CD4-positive, alpha-beta T cell treated with Interleukin-2 at 100 ng/mL for 4 hours (primary cell): ENCODE results near the gene RARRES2.

Experiments
- DNase-seq: peaks from one replicate; pipeline ENCODE4 v3.0.0-alpha.2; 2020; ENCODE audit warnings: low spot score

Gene RARRES2

DNA sequence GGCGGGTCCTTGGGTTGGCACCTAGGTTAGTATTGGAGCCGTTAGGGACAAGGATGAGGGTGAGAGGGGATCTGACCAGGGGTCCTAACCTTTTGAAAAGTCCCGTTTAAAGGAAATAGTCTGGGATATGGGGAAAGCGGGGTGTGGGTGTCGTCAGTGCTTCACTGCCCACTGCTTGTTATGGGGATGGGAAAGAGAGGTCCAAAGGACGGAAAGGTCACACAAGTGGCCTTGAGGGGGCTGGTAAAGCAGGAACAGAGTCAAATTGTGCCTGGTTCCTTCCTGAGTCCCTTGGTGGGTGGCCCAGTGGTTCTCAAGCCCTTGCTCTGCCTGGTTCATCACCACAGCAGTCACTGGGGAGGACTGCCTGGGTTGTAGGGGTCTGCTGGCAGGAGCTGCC is 35.1 kb upstream of the RARRES2 start:
- no peak for DNase-seq

DNA sequence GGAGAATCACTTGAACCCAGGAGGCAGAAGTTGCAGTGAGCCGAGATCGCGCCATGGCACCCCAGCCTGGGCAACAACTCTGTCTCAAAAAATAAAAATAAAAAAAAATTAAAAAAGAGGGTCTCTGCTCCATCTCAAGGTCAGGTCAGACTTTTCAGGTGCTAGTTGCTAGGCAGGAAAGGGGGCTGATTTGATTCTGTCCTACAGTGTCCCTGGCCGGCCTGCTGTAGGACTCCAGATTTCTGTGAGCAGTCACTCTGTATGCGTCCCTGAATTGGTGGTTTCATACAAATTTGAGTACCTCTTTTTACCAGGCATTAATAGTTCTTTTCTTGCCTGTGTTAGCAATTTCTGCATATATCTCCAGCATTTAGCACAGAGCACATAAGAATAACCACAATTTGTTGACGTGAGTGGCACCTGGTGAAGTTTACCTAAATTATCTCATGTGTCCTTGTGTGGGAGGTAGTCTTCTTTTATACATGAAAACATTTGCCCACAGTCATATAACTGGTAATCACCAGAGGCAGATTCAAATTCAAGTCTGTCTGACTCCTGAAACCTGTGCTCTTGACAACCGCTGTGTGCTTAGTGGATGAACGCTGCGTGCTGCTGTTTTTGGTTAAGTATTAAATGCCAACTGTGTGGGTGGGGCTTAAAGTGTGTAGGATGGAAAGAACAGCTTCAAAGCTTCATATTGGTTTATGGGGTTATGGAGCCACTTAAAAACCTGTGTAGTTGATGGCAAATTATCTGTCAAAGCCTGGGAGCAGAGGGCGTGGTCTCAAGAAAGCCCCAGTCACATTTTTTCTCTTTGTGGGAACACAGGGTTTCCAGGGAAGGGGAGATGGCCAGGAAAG is 34.5 kb upstream of the RARRES2 start:
- peak; percentile 49 for DNase-seq

DNA sequence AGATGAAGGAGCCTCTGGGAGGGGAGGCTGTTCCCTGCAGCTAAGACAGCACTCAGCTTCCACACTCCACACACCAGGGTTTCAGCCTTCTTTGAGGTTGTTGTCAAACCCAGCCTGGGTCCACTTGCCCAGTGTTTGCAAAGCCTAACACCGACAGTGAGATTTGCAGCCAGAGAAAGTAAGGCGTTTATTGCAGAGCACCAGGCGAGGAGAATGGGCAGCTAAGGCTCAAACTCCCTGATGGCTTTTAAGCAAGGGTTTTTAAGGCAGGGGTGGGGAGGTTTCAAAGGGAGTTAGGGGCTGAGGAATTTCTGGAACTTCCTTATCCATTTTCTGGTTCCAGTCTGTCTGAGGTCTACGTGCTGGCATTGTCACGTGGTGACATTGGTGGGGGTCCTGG is 33.0 kb upstream of the RARRES2 start:
- no peak for DNase-seq

DNA sequence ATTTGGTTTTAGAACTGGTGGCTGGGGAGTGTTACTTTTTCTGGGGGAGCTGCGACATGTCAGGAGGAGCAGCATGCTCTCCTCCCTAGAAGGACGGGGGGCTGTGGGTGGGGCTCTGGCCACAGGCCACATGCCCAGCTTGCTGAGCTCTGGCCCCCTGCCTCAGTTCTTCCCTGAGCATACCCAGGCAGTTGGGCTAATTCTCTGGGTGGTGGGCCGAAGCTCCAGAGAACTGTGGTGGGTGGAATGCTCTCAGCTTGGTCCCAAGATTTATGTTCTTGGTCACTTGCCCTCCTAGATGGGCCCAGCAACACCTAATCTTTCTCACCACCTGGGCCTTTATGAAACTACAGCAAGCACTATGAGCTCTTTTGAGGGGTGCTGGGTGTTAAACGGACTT is 32.6 kb upstream of the RARRES2 start:
- no peak for DNase-seq

DNA sequence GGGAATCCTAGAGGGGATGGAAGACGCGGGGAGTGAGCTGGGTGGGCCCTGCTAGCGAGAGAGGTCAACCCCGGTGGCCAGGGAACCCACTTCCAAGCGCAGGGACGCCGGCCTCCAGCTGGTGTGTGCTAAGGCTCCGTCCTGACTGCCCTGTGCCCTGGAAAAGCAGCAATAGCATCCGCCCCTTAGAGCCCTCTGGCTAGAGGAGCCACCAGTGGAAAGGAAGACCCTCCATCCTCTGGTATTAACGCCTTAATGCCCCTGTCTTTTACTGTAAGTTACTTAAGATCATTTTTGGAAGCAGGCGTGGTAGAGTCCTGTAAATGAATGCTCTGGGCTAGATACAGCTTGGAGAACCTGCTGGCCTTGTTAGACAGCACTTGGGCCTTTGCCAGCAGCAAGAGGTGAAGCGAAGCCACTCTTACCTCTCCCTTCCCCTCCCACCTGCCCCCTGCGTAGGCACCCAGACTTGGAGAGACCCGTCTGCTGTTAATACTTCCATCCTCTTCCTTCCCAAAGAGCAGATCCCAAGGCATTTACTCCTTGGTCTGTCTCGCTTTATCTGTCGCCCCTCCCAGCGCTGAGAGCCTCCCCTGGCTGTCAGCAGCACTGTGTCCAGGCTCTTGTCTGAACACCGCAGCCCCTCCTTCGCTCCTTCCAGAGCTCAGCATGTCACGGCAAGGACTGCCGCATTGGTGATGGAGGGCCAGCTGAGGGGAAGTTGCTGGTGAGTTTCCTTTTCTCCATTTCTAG is 31.8 kb upstream of the RARRES2 start:
- DNase-seq: no peak

DNA sequence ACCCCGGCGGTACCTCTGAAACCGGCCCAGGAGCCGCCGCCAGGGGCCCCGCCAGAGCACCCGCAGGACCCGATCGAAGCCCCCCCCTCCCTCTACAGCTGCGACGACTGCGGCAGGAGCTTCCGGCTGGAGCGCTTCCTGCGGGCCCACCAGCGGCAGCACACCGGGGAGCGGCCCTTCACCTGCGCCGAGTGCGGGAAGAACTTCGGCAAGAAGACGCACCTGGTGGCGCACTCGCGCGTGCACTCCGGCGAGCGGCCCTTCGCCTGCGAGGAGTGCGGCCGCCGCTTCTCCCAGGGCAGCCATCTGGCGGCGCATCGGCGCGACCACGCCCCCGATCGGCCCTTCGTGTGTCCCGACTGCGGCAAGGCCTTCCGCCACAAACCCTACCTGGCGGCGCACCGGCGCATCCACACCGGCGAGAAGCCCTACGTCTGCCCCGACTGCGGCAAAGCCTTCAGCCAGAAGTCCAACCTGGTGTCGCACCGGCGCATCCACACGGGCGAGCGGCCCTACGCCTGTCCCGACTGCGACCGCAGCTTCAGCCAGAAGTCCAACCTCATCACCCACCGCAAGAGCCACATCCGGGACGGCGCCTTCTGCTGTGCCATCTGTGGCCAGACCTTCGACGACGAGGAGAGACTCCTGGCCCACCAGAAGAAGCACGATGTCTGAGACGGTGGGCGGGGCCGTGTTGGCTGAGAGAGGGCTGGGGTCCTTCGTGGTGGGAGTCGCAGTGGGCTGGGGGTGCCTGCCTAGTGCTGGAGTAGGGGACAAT is 31.0 kb upstream of the RARRES2 start:
- DNase-seq: no peak

DNA sequence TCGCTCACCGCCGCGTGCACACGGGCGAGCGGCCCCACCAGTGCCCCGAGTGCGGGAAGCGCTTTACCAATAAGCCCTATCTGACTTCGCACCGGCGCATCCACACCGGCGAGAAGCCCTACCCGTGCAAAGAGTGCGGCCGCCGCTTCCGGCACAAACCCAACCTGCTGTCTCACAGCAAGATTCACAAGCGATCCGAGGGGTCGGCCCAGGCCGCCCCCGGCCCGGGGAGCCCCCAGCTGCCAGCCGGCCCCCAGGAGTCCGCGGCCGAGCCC is 30.5 kb upstream of the RARRES2 start:
- DNase-seq: no peak

DNA sequence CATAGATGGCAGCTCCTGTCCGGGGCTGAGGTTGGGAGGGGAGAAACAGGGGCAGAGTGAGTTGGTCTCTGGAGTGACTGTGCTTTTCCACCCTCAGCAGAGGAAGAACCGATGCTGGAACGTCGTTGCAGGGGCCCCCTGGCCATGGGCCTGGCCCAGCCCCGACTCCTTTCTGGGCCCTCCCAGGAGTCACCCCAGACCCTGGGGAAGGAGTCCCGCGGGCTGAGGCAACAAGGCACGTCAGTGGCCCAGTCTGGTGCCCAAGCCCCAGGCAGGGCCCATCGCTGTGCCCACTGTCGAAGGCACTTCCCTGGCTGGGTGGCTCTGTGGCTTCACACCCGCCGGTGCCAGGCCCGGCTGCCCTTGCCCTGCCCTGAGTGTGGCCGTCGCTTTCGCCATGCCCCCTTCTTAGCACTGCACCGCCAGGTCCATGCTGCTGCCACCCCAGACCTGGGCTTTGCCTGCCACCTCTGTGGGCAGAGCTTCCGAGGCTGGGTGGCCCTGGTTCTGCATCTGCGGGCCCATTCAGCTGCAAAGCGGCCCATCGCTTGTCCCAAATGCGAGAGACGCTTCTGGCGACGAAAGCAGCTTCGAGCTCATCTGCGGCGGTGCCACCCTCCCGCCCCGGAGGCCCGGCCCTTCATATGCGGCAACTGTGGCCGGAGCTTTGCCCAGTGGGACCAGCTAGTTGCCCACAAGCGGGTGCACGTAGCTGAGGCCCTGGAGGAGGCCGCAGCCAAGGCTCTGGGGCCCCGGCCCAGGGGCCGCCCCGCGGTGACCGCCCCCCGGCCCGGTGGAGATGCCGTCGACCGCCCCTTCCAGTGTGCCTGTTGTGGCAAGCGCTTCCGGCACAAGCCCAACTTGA is 29.9 kb upstream of the RARRES2 start:
- no peak for DNase-seq

DNA sequence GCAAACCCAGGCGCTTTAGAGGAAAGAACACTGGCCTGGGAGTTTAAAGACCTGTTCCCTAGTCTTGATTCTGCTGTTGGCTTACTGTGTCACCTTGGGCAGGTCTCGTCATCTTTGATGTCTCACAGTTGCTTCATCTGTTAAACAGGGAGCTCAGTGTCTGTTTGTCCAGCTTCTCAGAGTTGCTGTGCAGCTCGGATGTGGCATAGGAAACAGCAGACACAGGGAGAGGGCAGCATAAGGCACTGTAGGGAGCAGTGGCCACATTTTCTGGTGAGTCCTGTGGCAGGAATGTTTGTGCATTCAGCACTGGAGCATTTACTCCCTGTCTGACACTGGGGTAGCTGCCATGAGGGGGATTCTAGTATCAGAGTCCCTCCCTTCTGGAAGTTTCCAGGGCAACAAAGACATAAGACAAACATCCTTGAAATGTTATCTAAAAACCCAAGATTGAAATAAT is 29.2 kb upstream of the RARRES2 start:
- DNase-seq: no peak

DNA sequence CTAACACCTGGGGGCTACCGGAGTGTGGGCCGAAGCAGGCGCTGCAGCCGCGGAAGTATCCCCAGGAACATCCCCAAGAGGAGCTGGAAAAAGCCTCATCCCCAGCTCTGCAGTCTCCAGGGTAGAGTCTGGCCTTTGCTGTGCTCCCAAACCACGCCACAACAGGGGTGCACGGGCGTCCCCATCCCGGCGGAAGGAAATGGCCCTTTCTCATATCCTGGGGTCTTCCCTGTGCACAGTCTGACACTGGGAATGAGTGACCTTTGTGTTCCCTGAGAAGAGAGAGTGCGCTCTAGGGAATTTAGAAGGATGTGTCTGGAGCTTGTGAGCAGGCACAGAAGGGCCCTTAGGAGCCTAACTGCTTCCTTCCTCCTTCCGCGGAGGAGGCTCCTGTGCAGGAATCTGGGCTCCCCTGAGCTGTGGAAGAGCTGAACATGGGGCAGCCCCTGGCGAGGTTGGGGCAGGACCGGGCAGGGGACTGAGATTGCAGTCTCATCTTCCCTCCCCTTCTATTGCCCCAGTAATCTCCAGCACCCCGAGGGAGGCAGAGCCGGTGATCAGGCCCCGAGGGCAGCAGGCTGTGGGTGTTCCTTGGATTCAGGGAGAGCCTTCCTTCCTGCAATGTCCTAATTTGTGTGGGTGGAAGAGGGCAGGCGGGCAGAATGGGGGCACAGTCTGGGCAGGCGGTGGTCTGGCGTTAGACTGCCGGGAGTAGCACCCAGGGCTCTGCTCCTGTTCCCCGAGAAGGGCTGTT is 28.5 kb upstream of the RARRES2 start:
- DNase-seq: no peak

DNA sequence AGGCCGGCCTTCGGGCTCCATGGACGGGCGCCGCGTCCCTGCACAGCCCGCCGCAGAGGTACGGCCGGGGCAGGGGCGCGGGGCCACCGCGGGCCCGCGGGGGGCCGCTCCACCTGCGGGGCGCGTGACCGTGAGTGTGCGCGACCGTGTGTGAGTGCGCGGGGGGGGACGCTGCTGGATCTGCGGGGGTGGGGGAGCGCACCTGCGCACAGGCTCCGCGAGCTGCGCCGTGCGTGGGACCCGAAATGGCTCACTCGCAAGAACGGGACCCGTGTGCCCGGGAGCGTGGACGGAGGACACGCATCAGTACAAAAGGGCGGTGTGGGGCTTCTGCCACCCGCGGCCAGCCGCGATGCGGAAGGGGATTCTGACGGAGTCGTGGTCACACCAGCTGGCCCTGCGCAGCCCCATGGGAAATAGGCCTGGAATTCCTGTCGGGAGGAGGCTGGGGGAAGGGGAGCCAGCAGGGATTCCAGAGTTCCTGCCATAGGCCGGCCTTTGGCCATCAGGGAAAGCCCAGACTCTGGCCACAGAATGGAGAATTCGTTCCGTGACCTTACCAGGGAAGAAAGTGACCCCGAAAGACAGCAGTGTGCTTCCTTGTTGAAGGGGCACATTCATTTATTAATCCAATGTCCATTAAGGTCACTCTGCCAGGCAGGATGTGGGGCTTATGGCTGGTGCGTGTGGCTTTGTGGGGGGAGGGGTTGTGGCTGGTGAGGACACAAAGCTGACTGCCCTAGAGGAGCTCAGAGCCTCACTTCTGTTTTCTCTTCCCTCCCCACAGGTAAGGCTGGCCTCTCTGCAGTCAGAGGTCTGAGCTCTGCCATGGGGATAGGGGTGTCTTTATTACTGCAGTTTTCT is 27.7 kb upstream of the RARRES2 start:
- DNase-seq: peak; percentile 52

DNA sequence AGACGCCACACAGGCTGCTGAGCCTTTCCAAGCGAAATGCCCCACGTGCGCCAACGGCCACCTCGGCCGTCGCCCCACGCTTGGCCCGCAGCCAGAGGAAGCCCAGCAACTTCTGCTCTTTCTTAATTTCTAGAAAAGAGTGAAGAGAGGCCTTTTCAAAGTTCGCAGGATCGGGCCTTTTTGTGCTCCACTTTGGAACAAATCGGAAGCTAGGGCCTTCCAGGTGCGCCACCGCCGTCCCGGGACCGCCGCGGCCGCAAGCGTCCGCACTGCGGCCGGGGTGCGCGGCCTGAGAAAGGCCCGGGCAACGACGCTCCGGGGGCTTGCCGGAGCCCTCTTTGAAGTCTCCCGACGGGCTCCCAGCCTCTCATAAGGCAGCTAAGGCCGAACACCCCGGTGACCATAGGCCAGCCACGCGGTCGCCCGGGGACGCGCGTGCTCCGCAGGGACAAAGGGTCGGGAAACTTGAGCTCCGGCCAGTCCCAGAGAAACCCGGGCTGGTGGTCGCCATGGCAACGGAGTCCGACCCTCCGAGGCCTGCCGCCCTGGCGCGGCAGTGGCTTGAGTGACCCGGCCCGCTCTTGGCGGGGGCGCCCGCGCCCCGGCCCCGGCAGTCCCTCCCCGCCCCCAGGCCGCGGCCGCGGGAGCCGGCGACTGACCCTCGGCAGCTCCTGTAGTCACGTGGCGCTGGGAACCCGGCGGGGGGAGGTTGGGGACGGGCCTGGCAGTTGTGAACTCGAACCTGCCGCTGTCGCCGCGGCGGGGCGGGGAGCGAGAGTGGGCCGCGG is 26.9 kb upstream of the RARRES2 start, which contains the start of gene REPIN1:
Gene REPIN1, plus strand, starts transcription at position 727 of the 788 bp plus-strand sequence. CDS start 890 bp downstream, outside the sequence.
- DNase-seq: peak; percentile 82

DNA sequence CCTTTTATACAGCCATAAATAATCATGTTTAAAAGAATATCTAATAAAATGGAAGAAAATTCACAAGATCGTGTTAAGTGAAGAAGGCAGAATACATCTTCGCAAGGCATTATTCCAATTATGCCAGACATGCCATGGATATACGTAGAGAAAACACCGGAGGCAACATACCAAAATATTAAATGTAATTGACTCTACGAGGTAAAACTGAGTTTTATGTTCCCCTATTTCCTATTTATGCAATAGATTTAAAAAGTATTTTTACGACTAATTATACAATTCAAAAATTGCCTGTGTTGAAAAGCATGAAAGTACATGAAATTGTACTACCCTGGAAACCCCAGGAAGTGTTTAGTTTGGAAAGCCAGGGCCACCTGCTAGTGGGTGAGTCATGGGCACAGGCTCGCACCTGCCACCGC is 26.3 kb upstream of the RARRES2 start:
- no peak for DNase-seq

DNA sequence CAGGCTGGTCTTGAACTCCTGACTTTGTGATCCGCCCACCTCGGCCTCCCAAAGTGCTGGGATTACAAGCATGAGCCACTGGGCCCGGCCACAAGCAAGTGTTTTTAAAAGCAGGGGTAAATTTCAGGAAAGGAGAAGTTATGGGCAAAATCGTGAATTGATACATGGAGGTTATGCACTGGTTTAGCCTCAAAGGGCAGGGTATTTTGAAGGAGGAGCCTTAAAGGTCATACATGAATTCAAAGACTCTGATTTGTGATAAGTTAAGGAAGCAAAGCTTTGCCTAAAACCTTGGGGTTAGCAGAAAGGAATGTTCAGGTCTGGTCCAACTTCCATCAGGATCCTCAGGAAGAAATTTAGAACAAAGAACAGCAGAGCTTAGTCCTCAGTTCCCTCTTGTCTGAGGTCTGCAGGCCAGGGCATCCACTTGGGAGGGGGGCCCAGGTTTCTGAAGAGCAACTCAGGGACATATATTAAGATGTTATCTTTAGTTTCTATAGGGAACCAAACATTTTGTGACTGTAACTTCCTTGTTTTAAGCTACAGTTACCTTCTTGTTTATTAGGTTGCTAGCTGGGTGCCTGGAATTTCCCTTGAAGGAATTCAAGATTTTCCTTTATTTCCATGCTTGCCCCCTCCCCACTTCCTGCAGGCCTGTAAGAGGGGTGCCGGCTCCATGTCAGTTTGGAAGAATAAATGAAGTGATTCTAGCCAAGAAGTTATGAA is 24.4 kb upstream of the RARRES2 start:
- DNase-seq: no peak

DNA sequence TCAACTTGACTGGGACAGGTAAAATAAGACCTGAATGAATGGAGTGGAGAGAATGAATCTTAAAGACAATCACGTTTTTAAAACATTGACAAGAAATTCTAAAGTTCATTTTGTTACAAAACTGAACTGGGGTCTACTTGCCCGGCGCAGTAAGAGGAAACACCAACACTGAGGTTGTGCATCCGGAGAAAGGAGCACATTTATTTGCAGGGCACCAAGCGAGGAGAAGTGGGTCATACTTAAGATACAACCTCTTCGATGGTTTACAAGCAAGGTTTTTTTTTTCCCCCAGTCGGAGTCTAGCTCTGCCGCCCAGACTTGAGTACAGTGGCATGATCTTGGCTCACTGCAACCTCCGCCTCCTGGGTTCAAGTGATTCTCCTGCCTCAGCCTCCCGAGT is 23.8 kb upstream of the RARRES2 start:
- no peak for DNase-seq

DNA sequence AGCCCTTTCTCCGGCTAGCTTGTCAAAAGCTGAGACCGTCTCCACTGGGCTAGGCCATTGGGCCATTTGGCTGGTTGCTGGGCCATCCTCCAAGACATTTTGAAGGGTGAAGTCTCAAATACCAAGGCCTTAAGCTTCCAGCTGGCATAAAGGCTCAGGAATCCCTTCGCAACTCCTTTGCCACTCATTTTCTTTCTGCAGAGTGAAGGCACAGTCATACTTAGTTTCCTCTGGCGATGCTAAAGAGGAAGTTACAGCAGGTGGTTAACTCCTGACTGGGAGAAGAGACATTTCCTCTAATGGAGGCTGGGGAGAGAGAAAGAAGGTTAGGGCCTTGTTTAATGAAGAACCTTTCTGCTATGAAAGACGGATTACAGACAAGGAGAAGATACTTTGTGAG is 22.4 kb upstream of the RARRES2 start:
- DNase-seq: no peak

DNA sequence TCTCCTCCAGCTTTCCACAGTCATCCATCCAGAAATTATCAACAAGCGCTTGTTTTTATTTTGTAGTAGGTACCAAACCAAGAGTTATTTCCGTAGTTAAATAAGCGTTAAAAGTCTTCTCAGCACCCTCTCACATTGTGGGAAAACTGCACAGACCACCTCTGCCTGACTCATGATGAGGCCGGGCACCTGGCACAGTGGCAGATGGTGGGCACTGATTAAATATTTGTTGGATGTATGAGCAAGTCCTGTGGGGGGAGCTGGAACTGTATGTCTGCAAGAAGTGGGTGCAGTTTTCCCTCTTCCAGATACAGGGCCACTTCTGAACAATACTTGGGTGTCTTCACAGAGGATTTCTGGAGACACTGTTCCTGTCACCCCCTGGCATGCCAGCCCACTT is 21.9 kb upstream of the RARRES2 start:
- no peak for DNase-seq

DNA sequence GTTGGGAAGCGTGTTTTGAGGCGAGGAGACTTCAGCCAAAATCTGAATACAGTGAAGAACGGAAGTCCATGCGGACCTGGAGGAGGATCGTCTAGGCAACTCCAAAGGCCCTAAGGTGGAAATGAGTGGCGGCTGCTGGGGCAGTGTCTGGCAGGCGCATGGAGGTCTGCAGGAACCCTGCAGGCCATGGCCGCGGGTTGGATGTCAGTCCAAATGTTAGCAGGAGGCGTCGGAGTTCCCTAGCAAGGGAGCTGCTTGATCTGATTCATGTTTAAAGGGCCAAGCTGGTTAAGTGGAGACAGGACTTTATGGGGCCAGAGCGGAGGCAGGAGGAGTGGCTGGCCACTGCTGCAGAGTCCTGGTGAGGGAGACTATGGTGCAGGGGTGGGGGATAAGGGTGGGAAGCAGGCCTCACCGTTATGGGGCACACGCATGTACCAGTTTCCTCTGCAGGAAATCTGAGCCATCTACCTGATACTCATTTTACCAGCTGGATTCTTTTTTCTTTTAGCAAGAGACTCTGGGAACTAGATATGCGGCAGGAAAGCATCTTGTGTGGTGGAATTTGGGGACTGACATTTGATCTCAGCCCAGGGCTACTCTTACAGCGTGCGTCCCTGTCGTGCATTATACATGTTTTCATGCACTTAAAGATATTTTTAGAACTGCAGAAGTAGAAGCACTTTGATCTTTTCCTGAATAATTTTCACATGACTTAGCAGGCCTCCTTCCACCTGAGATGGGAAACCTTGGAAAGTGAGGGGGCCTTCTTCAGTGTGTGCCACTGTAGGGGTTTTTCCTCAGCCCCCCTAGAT is 20.6 kb upstream of the RARRES2 start:
- DNase-seq: no peak
